ENCODE data around the gene TNIK.

The TNIK gene

GRCh38 chr3:171228240-171228639 is 232.0 kb downstream of the TNIK start:
- no peak for TF ChIP-seq POLR2A (IDR thresholded peaks at IDR 0.05; ENCODE audit: low read depth, low read length)
- no peak for FAIRE-seq
- no peak for DNase-seq (ENCODE audit: insufficient read length, low spot score)

- DNase-seq (ENCODE audit: insufficient read length, low spot score) = no peak
- FAIRE-seq = no peak
- no peak for TF ChIP-seq POLR2A (IDR thresholded peaks at IDR 0.05; ENCODE audit: low read depth, low read length)
These were observed 232.4 kb downstream of the TNIK start for GRCh38 chr3:171227828-171228227.

- FAIRE-seq (no peak), DNase-seq (ENCODE audit: insufficient read length, low spot score) (no peak)
- TF ChIP-seq POLR2A (IDR thresholded peaks at IDR 0.05; ENCODE audit: low read depth, low read length) = no peak
These were observed 232.8 kb downstream of the TNIK start for GRCh38 chr3:171227359-171227758.

GRCh38 chr3:171226794-171227193 is 233.4 kb downstream of the TNIK start:
- no peak for TF ChIP-seq POLR2A (IDR thresholded peaks at IDR 0.05; ENCODE audit: low read depth, low read length)
- no peak for FAIRE-seq
- DNase-seq (ENCODE audit: insufficient read length, low spot score) = no peak

GRCh38 chr3:171225708-171226107 is 234.5 kb downstream of the TNIK start:
- no peak for TF ChIP-seq POLR2A (IDR thresholded peaks at IDR 0.05; ENCODE audit: low read depth, low read length)
- DNase-seq (ENCODE audit: insufficient read length, low spot score) (no peak), FAIRE-seq (no peak)

- FAIRE-seq (no peak), DNase-seq (ENCODE audit: insufficient read length, low spot score) (no peak)
- TF ChIP-seq POLR2A (IDR thresholded peaks at IDR 0.05; ENCODE audit: low read depth, low read length) = no peak
These were observed 235.0 kb downstream of the TNIK start for GRCh38 chr3:171225165-171225564.

- no peak for TF ChIP-seq POLR2A (IDR thresholded peaks at IDR 0.05; ENCODE audit: low read depth, low read length)
- DNase-seq (ENCODE audit: insufficient read length, low spot score) (no peak), FAIRE-seq (no peak)
These were observed 236.8 kb downstream of the TNIK start for GRCh38 chr3:171223396-171223795.

- DNase-seq (ENCODE audit: insufficient read length, low spot score) = no peak
- no peak for FAIRE-seq
- no peak for TF ChIP-seq POLR2A (IDR thresholded peaks at IDR 0.05; ENCODE audit: low read depth, low read length)
These were observed 237.2 kb downstream of the TNIK start for GRCh38 chr3:171222995-171223394.

GRCh38 chr3:171221597-171221996 is 238.6 kb downstream of the TNIK start:
- FAIRE-seq (no peak), DNase-seq (ENCODE audit: insufficient read length, low spot score) (no peak)
- TF ChIP-seq POLR2A (IDR thresholded peaks at IDR 0.05; ENCODE audit: low read depth, low read length) = no peak

- DNase-seq (ENCODE audit: insufficient read length, low spot score) (no peak), FAIRE-seq (no peak)
- no peak for TF ChIP-seq POLR2A (IDR thresholded peaks at IDR 0.05; ENCODE audit: low read depth, low read length)
These were observed 239.1 kb downstream of the TNIK start for GRCh38 chr3:171221104-171221503.

GRCh38 chr3:171219258-171219657 is 240.9 kb downstream of the TNIK start:
- no peak for DNase-seq (ENCODE audit: insufficient read length, low spot score)
- TF ChIP-seq POLR2A (IDR thresholded peaks at IDR 0.05; ENCODE audit: low read depth, low read length) = no peak
- no peak for FAIRE-seq

- FAIRE-seq (no peak), DNase-seq (ENCODE audit: insufficient read length, low spot score) (no peak)
These were observed 242.1 kb downstream of the TNIK start for GRCh38 chr3:171218069-171218468.

GRCh38 chr3:171213907-171214306 is 246.3 kb downstream of the TNIK start:
- DNase-seq (ENCODE audit: insufficient read length, low spot score) (no peak), FAIRE-seq (no peak)
- no peak for TF ChIP-seq POLR2A (IDR thresholded peaks at IDR 0.05; ENCODE audit: low read depth, low read length)

More at GRCh38 chr3:171218069-171218468, 242.1 kb downstream of the TNIK start:
- TF ChIP-seq POLR2A (IDR thresholded peaks at IDR 0.05; ENCODE audit: low read depth, low read length) = no peak

- DNase-seq (ENCODE audit: insufficient read length, low spot score) (no peak), FAIRE-seq (no peak)
- no peak for TF ChIP-seq POLR2A (IDR thresholded peaks at IDR 0.05; ENCODE audit: low read depth, low read length)
These were observed 247.0 kb downstream of the TNIK start for GRCh38 chr3:171213178-171213577.

- no peak for TF ChIP-seq POLR2A (IDR thresholded peaks at IDR 0.05; ENCODE audit: low read depth, low read length)
- no peak for FAIRE-seq
These were observed 247.6 kb downstream of the TNIK start for GRCh38 chr3:171212648-171213047.

GRCh38 chr3:171206283-171206682 is 253.9 kb downstream of the TNIK start:
- no peak for FAIRE-seq
- no peak for DNase-seq (ENCODE audit: insufficient read length, low spot score)
- TF ChIP-seq POLR2A (IDR thresholded peaks at IDR 0.05; ENCODE audit: low read depth, low read length) = no peak

More at GRCh38 chr3:171212648-171213047, 247.6 kb downstream of the TNIK start:
- DNase-seq (ENCODE audit: insufficient read length, low spot score) = no peak

Data from H54 (cell line).